Calu3 (cell line): ENCODE measurements around the gene PPFIA1. TPM values are rescaled to one million over a fixed set of nuclear protein-coding genes. Genes with fewer than 3 reads are reported as not detected.

Source experiments
- BruUV-seq: library from RNA; stranded (reverse); fragments of 400-500 nt; replicated peaks from 2 replicates; lab custom pipeline; 2021; lab: Mats Ljungman, UMichigan
- CTCF ChIA-PET: fragments of 300-600 bp; sonication (Branson Sonifier 250); formaldehyde crosslinking; loops from one replicate; lab custom pipeline; 2022; ENCODE audit warnings: antibody characterized with exemption; lab: Charles Lee
- DNase-seq: peaks from one replicate; pipeline ENCODE4 v3.0.0; 2022
- H3K27ac Mint-ChIP-seq: one replicate; pipeline ENCODE4 v1.8.0; 2022; ENCODE audit warnings: mixed read lengths; ENCODE audit not compliant: unreplicated experiment
- H3K27me3 Mint-ChIP-seq: one replicate; pipeline ENCODE4 v1.8.0; 2022; ENCODE audit warnings: mixed read lengths; ENCODE audit not compliant: unreplicated experiment
- H3K36me3 Mint-ChIP-seq: one replicate; pipeline ENCODE4 v1.8.0; 2022; ENCODE audit warnings: mild to moderate bottlenecking, moderate library complexity, mixed read lengths; ENCODE audit not compliant: insufficient read depth, unreplicated experiment
- H3K4me1 Mint-ChIP-seq: one replicate; pipeline ENCODE4 v1.8.0; 2022; ENCODE audit warnings: mild to moderate bottlenecking, low read depth, mixed read lengths; ENCODE audit not compliant: unreplicated experiment
- H3K4me3 Mint-ChIP-seq: one replicate; pipeline ENCODE4 v1.8.0; 2022; ENCODE audit warnings: mild to moderate bottlenecking, low read depth, moderate library complexity, mixed read lengths; ENCODE audit not compliant: unreplicated experiment
- H3K9me3 Mint-ChIP-seq: one replicate; pipeline ENCODE4 v1.8.0; 2022; ENCODE audit warnings: low read depth, mixed read lengths; ENCODE audit not compliant: unreplicated experiment
- CTCF ChIP-seq: fragments of 200-600 bp; IDR thresholded peaks from one replicate; pipeline ENCODE4 v1.8.0; 2022; ENCODE audit warnings: antibody characterized with exemption; ENCODE audit not compliant: unreplicated experiment
- intact Hi-C: fragments of 100-400 bp; cut with micrococcal nuclease; formaldehyde crosslinking; loops from one replicate; pipeline ENCODE4 v1.10.0; 2022; ENCODE audit not compliant: unreplicated experiment
- total RNA-seq: library from RNA; stranded (reverse); gene quantifications from 2 replicates; pipeline ENCODE4 v1.2.3, GENCODE V29; 2022

The PPFIA1 gene
- total RNA-seq, 1 experiment from 2014 or later: 84.0 TPM

GRCh38 chr11:70226967-70227366 lies 43.5 kb upstream of the PPFIA1 start:
- TF ChIP-seq CTCF: no peak
- no peaks in the 10 kb centered on the region for H3K9me3 Mint-ChIP-seq
- no peak overlapping the region for H3K27ac Mint-ChIP-seq
- DNase-seq: peak; percentile 24
- CTCF ChIA-PET: no interaction called here
- H3K4me1 Mint-ChIP-seq: no peaks in the 10 kb centered on the region
- BruUV-seq: no TSS peak
- no peaks in the 10 kb centered on the region for H3K27me3 Mint-ChIP-seq
- no peak overlapping the region for H3K4me3 Mint-ChIP-seq
- intact Hi-C loops: no loop called here
- no peaks in the 10 kb centered on the region for H3K36me3 Mint-ChIP-seq

GRCh38 chr11:70229737-70230136 lies 40.8 kb upstream of the PPFIA1 start:
- DNase-seq: no peak
- H3K9me3 Mint-ChIP-seq: no peaks in the 10 kb centered on the region
- H3K27ac Mint-ChIP-seq: no peak overlapping the region
- peaks cover 6% of the 10 kb centered on the region for H3K36me3 Mint-ChIP-seq
- no TSS peak for BruUV-seq
- CTCF ChIA-PET: no interaction called here
- peaks cover 15% of the 10 kb centered on the region for H3K4me1 Mint-ChIP-seq
- intact Hi-C loops: loop anchor here (5.0 kb wide), 1 partner anchor 43 kb away; the partner anchor contains the start of gene PPFIA1
- H3K27me3 Mint-ChIP-seq: no peaks in the 10 kb centered on the region
- no peak for TF ChIP-seq CTCF
- no peak overlapping the region for H3K4me3 Mint-ChIP-seq

- peaks cover 6% of the 10 kb centered on the region for H3K36me3 Mint-ChIP-seq
- no peaks in the 10 kb centered on the region for H3K27me3 Mint-ChIP-seq
- intact Hi-C loops: loop anchor here (5.0 kb wide), 1 partner anchor 42 kb away; the partner anchor contains the start of gene PPFIA1
- peaks cover 15% of the 10 kb centered on the region for H3K4me1 Mint-ChIP-seq
- BruUV-seq: no TSS peak
- H3K4me3 Mint-ChIP-seq: no peak overlapping the region
- DNase-seq: no peak
- no peak overlapping the region for H3K27ac Mint-ChIP-seq
- CTCF ChIA-PET: interaction anchor here (0.6 kb wide), 1 partner anchor 209 kb away, joined by 3 read pairs; no protein-coding TSS in a partner anchor
- H3K9me3 Mint-ChIP-seq: no peaks in the 10 kb centered on the region
- no peak for TF ChIP-seq CTCF
Observed at GRCh38 chr11:70230151-70230839, 40.2 kb upstream of the PPFIA1 start.

GRCh38 chr11:70230840-70231710 lies 39.4 kb upstream of the PPFIA1 start:
- no TSS peak for BruUV-seq
- H3K36me3 Mint-ChIP-seq: peaks cover 6% of the 10 kb centered on the region
- no peak overlapping the region for H3K27ac Mint-ChIP-seq
- H3K4me1 Mint-ChIP-seq: peaks cover 15% of the 10 kb centered on the region
- CTCF ChIA-PET: interaction anchor here (0.6 kb wide), 1 partner anchor 210 kb away, joined by 3 read pairs; no protein-coding TSS in a partner anchor
- intact Hi-C loops: loop anchor here (5.0 kb wide), 1 partner anchor 41 kb away; the partner anchor contains the start of gene PPFIA1
- no peak overlapping the region for H3K4me3 Mint-ChIP-seq
- no peak for TF ChIP-seq CTCF
- no peaks in the 10 kb centered on the region for H3K9me3 Mint-ChIP-seq
- H3K27me3 Mint-ChIP-seq: no peaks in the 10 kb centered on the region
- DNase-seq: no peak
